ENCODE results near the gene ARHGAP15. TPM values are rescaled to one million over a fixed set of nuclear protein-coding genes. Genes with fewer than 3 reads are reported as not detected.

Gene ARHGAP15
- total RNA-seq, 1 experiment from 2014 or later, result 0.41 TPM

DNA sequence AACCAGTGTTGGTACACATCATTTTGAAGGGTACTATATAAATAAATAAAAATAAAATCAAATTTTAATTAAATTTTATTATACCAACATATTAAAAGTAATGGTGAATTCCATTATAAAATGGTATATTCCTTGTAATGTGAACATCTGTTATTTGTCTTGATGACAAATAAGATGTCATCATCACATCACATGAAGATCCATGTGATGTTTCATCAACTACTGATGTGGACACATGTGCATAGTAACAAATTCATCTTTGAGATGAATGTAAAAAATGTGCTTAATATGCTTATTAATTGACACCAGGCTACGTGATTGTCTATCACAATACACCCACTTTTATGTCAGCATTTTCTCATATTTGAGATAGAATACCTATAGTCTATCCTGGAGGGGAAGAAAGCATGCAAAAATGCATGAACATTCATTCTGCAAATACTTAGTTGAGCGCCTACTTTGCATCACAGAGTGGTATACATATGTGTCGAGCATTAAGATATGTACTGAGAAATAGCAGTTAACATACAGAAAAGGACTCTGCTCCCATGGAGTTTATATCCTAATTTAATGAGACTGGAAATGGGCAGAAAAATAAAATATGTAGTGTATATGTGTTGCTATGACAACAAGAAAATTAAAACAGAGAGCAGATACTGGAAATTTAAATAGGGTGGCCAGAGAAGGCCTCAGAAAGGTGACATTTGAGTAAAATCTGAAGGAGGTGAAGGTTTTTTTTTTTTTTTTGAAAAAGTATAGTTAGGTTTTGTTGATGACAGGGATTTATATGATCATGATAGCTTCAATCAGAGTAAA is 281.1 kb downstream of the ARHGAP15 start:
- Histone ChIP-seq H3K36me3 (ENCODE audit: control insufficient read depth, insufficient read depth, low read length) (no peaks in the 10 kb centered on the region; the same call in 1 of the 2 replicates), H3K27me3 (ENCODE audit: control insufficient read depth, insufficient read depth, low read length) (no peaks in the 10 kb centered on the region), H3K4me1 (ENCODE audit: control insufficient read depth, insufficient read depth, low read length) (no peaks in the 10 kb centered on the region), H3K4me3 (ENCODE audit: low read depth in 2 of 2, low read length in 2 of 2) (no peak overlapping the region), H3K27ac (ENCODE audit: low read length) (no peak overlapping the region), H3K9me3 (ENCODE audit: control insufficient read depth, insufficient read depth, low read depth, low read length) (no peaks in the 10 kb centered on the region)
- in situ Hi-C loops (cut with HindIII; ENCODE audit: low pct_unique_long_range_greater_than_20kb, low sequenced_read_pairs), result no loop called here
- ChIA-PET POLR2A (no interaction called here), CTCF (no interaction called here)
- no peak for ATAC-seq
- no peak for TF ChIP-seq POLR2AphosphoS5 (IDR thresholded peaks at IDR 0.05; ENCODE audit: low read depth, low read length)
- BruUV-seq (replicated peaks), result no TSS peak
- no peak for DNase-seq (ENCODE audit: low read depth, low spot score)
- intact Hi-C loops (cut with micrococcal nuclease; ENCODE audit: unreplicated experiment), result no loop called here

DNA sequence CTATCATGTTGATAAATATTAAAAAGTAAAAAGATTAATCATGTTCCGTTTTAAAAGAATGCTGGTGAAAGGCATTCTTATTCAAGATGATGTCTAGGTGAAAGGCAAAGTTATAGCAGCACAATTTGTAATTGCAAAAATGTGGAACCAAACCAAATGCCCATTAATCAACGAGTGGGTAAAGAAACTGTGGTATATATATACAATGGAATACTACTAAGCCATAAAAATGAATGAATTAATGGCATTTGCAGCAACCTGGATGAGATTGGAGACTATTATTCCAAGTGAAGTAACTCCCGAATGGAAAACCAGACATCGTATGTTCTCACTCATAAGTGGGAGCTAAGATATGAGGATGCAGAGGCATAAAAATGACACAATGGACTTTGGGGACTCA is 286.4 kb downstream of the ARHGAP15 start:
- Histone ChIP-seq H3K9me3 (ENCODE audit: control insufficient read depth, insufficient read depth, low read depth, low read length) (no peaks in the 10 kb centered on the region), H3K4me3 (ENCODE audit: low read depth in 2 of 2, low read length in 2 of 2) (no peak overlapping the region), H3K27ac (ENCODE audit: low read length) (no peak overlapping the region), H3K4me1 (ENCODE audit: control insufficient read depth, insufficient read depth, low read length) (no peaks in the 10 kb centered on the region), H3K36me3 (ENCODE audit: control insufficient read depth, insufficient read depth, low read length) (no peaks in the 10 kb centered on the region), H3K27me3 (ENCODE audit: control insufficient read depth, insufficient read depth, low read length) (no peaks in the 10 kb centered on the region)
- DNase-seq (ENCODE audit: low read depth, low spot score) (no peak), ATAC-seq (no peak)
- BruUV-seq (replicated peaks), result no TSS peak
- intact Hi-C loops (cut with micrococcal nuclease; ENCODE audit: unreplicated experiment), result no loop called here
- ChIA-PET CTCF (no interaction called here), POLR2A (no interaction called here)
- TF ChIP-seq SIN3A (IDR thresholded peaks at IDR 0.05; ENCODE audit: borderline replicate concordance, insufficient read depth, low read depth, low read length) (no peak), CTCF (IDR thresholded peaks at IDR 0.05) (no peak), POLR2AphosphoS5 (IDR thresholded peaks at IDR 0.05; ENCODE audit: low read depth, low read length) (no peak), TCF7L2 (IDR thresholded peaks at IDR 0.05; ENCODE audit: low read depth, low read length) (no peak)
- TF ChIP-seq, protein P1, sequence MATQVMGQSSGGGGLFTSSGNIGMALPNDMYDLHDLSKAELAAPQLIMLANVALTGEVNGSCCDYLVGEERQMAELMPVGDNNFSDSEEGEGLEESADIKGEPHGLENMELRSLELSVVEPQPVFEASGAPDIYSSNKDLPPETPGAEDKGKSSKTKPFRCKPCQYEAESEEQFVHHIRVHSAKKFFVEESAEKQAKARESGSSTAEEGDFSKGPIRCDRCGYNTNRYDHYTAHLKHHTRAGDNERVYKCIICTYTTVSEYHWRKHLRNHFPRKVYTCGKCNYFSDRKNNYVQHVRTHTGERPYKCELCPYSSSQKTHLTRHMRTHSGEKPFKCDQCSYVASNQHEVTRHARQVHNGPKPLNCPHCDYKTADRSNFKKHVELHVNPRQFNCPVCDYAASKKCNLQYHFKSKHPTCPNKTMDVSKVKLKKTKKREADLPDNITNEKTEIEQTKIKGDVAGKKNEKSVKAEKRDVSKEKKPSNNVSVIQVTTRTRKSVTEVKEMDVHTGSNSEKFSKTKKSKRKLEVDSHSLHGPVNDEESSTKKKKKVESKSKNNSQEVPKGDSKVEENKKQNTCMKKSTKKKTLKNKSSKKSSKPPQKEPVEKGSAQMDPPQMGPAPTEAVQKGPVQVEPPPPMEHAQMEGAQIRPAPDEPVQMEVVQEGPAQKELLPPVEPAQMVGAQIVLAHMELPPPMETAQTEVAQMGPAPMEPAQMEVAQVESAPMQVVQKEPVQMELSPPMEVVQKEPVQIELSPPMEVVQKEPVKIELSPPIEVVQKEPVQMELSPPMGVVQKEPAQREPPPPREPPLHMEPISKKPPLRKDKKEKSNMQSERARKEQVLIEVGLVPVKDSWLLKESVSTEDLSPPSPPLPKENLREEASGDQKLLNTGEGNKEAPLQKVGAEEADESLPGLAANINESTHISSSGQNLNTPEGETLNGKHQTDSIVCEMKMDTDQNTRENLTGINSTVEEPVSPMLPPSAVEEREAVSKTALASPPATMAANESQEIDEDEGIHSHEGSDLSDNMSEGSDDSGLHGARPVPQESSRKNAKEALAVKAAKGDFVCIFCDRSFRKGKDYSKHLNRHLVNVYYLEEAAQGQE (IDR thresholded peaks at IDR 0.05; ENCODE audit: insufficient read depth in 1 of 2, low read depth in 2 of 2, low read length in 1 of 2), result no peak
- in situ Hi-C loops (cut with HindIII; ENCODE audit: low pct_unique_long_range_greater_than_20kb, low sequenced_read_pairs), result no loop called here

- ATAC-seq, result no peak
- DNase-seq (ENCODE audit: low read depth, low spot score), result no peak
- no peaks in the 10 kb centered on the region for H3K36me3 ChIP-seq (ENCODE audit: control insufficient read depth, insufficient read depth, low read length)
- TF ChIP-seq, protein P1 (IDR thresholded peaks at IDR 0.05; ENCODE audit: insufficient read depth in 1 of 2, low read depth in 2 of 2, low read length in 1 of 2), result no peak
- TF ChIP-seq CTCF (IDR thresholded peaks at IDR 0.05) (no peak), SIN3A (IDR thresholded peaks at IDR 0.05; ENCODE audit: borderline replicate concordance, insufficient read depth, low read depth, low read length) (no peak), POLR2AphosphoS5 (IDR thresholded peaks at IDR 0.05; ENCODE audit: low read depth, low read length) (no peak), TCF7L2 (IDR thresholded peaks at IDR 0.05; ENCODE audit: low read depth, low read length) (no peak)
- intact Hi-C loops (cut with micrococcal nuclease; ENCODE audit: unreplicated experiment), result no loop called here
- POLR2A ChIA-PET, result no interaction called here
- CTCF ChIA-PET, result no interaction called here
- in situ Hi-C loops (cut with HindIII; ENCODE audit: low pct_unique_long_range_greater_than_20kb, low sequenced_read_pairs), result no loop called here
- H3K9me3 ChIP-seq (ENCODE audit: control insufficient read depth, insufficient read depth, low read depth, low read length), result no peaks in the 10 kb centered on the region
- H3K4me3 ChIP-seq (ENCODE audit: low read depth in 2 of 2, low read length in 2 of 2), result no peak overlapping the region
- no peak overlapping the region for H3K27ac ChIP-seq (ENCODE audit: low read length)
- no peaks in the 10 kb centered on the region for H3K27me3 ChIP-seq (ENCODE audit: control insufficient read depth, insufficient read depth, low read length)
- no peaks in the 10 kb centered on the region for H3K4me1 ChIP-seq (ENCODE audit: control insufficient read depth, insufficient read depth, low read length)
- no TSS peak for BruUV-seq (replicated peaks)
Measured at GRCh38 chr2:143417428-143417827, 288.2 kb downstream of the ARHGAP15 start.
